Thoracic aorta (tissue), 2 donors: ENCODE measurements around the gene STOM. TPM values are rescaled to one million over a fixed set of nuclear protein-coding genes. Genes with fewer than 3 reads are reported as not detected.

Source experiments
- ATAC-seq: fragments of 150-250 bp; one replicate; pipeline ENCODE4 v1.8.0; 2017; ENCODE audit warnings: low read depth; ENCODE audit not compliant: insufficient number of reproducible peaks, low FRiP score
- DNase-seq: peaks from one replicate; pipeline ENCODE4 v3.0.0-alpha.2; 2020; ENCODE audit warnings: low spot score
- H3K27ac ChIP-seq, 2 donors: fragments of 200-600 bp; sonication (generic); 1 replicate in 1 of 2; 2 replicates in 1 of 2; pipeline ENCODE4 v1.5.1; 2016; ENCODE audit warnings: mild to moderate bottlenecking in 2 of 2, moderate library complexity in 2 of 2
- H3K27me3 ChIP-seq: fragments of 200-600 bp; sonication (generic); replicated peaks from 2 replicates; pipeline ENCODE4 v1.6.0; 2016; ENCODE audit warnings: mild to moderate bottlenecking; ENCODE audit not compliant: insufficient read depth
- H3K36me3 ChIP-seq: fragments of 200-600 bp; sonication (generic); one replicate; pipeline ENCODE4 v1.5.1; 2016
- H3K4me1 ChIP-seq, 2 donors: fragments of 200-600 bp; sonication (generic); 1 replicate in 1 of 2; 2 replicates in 1 of 2; pipeline versions ENCODE4 v1.5.1 to v1.6.0; 2016; ENCODE audit warnings: low read depth in 2 of 2, mild to moderate bottlenecking in 1 of 2; ENCODE audit not compliant: control insufficient read depth in 1 of 2
- H3K4me3 ChIP-seq: fragments of 200-600 bp; sonication (generic); 2 replicates; pipeline ENCODE4 v1.5.1; 2016; ENCODE audit warnings: mild to moderate bottlenecking
- H3K9me3 ChIP-seq: fragments of 200-600 bp; sonication (generic); 2 replicates; pipeline ENCODE4 v1.5.1; 2016
- CTCF ChIP-seq: fragments of 200-600 bp; sonication (generic); IDR thresholded peaks from one replicate; pipeline ENCODE4 v1.5.1; 2019; ENCODE audit warnings: antibody characterized with exemption
- total RNA-seq, 2 donors: library from RNA; depleted of rRNA; stranded (reverse); fragments of >200 nt; gene quantifications; one replicate each; pipeline versions ENCODE4 v1.1.0 to v1.2.3, GENCODE V29; 2016

The STOM gene
- total RNA-seq, 2 donors from 2014 or later: 177 to 344 TPM

GRCh38 chr9:121333950-121334773 lies 35.9 kb downstream of the STOM start:
- H3K27ac ChIP-seq: peak overlapping the region; percentile 7 to 64
- TF ChIP-seq CTCF: no peak
- peaks cover 39% of the 10 kb centered on the region for H3K36me3 ChIP-seq
- H3K4me1 ChIP-seq: peaks cover 23 to 53% of the 10 kb centered on the region in 2 donors
- ATAC-seq (peak; percentile 15), DNase-seq (no peak)
- H3K4me3 ChIP-seq: no peak overlapping the region
- H3K9me3 ChIP-seq: no peaks in the 10 kb centered on the region
- H3K27me3 ChIP-seq: no peaks in the 10 kb centered on the region

GRCh38 chr9:121331992-121332685 lies 37.9 kb downstream of the STOM start:
- ATAC-seq: peak; percentile 8
- DNase-seq: no peak
- peak; percentile 63 for TF ChIP-seq CTCF
- Histone ChIP-seq H3K36me3 (peaks cover 51% of the 10 kb centered on the region), H3K27ac (peak overlapping the region; percentile 96 to 97), H3K4me1 (peaks cover 25 to 71% of the 10 kb centered on the region in 2 donors), H3K4me3 (no peak overlapping the region), H3K27me3 (no peaks in the 10 kb centered on the region), H3K9me3 (no peaks in the 10 kb centered on the region)

DNA sequence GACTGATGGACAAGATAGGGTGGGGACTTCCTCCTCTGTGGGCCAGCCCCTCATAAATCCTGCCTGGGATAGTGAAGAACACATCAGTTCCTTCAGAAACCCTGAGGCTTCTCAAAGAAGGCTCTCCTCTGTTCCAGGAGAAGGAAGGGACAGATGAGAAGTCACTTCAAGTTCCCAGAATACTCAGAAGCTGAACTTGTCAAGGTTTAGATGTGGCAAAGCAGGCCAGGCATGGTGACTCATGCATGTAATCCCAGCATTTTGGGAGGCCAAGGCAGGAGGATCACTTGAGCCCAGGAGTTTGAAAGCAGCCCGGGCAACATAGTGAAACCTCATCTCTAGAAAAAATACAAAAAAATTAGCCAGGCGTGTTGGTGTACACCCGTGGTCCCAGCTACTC lies 38.5 kb downstream of the STOM start:
- no peak for DNase-seq
- H3K36me3 ChIP-seq: peaks cover 52% of the 10 kb centered on the region
- H3K27ac ChIP-seq: peak overlapping the region; percentile 96 to 97
- no peaks in the 10 kb centered on the region for H3K27me3 ChIP-seq
- H3K4me3 ChIP-seq: no peak overlapping the region
- TF ChIP-seq CTCF: no peak
- no peak for ATAC-seq
- H3K9me3 ChIP-seq: no peaks in the 10 kb centered on the region
- H3K4me1 ChIP-seq: peaks cover 29 to 77% of the 10 kb centered on the region in 2 donors

DNA sequence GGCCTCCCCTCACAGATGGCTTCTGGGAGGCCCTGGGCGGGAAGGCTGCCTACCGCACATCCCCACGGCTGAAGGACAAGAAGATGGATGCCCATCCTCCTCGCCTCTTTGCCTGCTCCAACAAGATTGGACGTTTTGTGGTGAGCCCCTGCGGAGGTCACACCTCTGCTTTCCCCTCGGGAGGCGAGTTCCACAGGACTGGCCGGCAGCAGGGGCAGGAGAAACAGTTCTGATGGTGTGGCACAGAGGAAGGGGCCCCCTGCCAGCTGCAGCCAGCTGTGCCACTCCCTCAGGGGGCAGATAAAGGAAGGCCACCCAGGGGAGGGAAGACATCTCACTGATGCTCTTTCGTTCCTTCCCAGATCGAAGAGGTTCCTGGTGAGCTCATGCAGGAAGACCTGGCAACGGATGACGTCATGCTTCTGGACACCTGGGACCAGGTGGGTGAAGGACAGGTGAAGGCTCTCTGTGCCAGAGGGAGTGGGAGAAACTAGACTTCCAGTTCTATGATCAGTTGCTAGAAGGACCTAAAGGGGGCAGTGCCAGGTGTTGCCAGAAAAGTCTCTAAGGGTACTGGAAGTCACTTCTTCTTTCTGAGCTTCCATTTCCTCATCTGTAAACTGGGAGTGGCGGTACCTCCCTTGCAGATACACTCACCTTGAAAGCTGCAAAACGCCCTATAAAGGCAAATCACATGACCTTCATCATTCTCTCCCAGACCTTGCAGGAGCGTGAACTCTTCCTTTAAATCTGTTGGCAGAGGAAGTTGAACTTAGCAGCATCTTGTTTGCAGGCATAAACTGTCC lies 41.0 kb downstream of the STOM start:
- no peak for DNase-seq
- no peak for TF ChIP-seq CTCF
- Histone ChIP-seq H3K9me3 (no peaks in the 10 kb centered on the region), H3K4me3 (no peak overlapping the region), H3K27ac (peak overlapping the region; percentile 96 to 97), H3K4me1 (peaks cover 34 to 83% of the 10 kb centered on the region in 2 donors), H3K36me3 (peaks cover 60% of the 10 kb centered on the region), H3K27me3 (no peaks in the 10 kb centered on the region)
- ATAC-seq: no peak
